Kidney (tissue), 22 donors: ENCODE data around the gene TMEM86A. TPM values are rescaled to one million over a fixed set of nuclear protein-coding genes. Genes with fewer than 3 reads are reported as not detected.

ENCODE experiments used
- DNase-seq, 5 donors: peaks; one replicate each; pipeline ENCODE4 v3.0.0-alpha.2; 2013 to 2020
- FAIRE-seq: peaks from 2 replicates; lab custom pipeline; 2012; peaks lifted over from hg19 to GRCh38; lab: Jason Lieb, UNC
- H3K27ac ChIP-seq, 2 donors: one replicate each; pipeline ENCODE4 v1.7.0; 2013; ENCODE audit warnings: low read depth in 2 of 2, low read length in 2 of 2, inconsistent platforms in 1 of 2
- H3K27me3 ChIP-seq: one replicate; pipeline ENCODE4 v1.7.1; 2013; ENCODE audit warnings: low read length, inconsistent platforms; ENCODE audit not compliant: control insufficient read depth, insufficient read depth
- H3K36me3 ChIP-seq, 3 donors: one replicate each; pipeline versions ENCODE4 v1.7.0 to v1.7.1; 2013; ENCODE audit warnings: low read length in 3 of 3, control low read depth in 1 of 3, inconsistent platforms in 1 of 3; ENCODE audit not compliant: insufficient read depth in 3 of 3, control insufficient read depth in 2 of 3
- H3K4me1 ChIP-seq, 3 donors: one replicate each; pipeline versions ENCODE4 v1.7.0 to v1.7.1; 2013; ENCODE audit warnings: low read length in 3 of 3, inconsistent platforms in 1 of 3, low read depth in 1 of 3; ENCODE audit not compliant: control insufficient read depth in 2 of 3, insufficient read depth in 2 of 3
- H3K4me3 ChIP-seq, 3 donors: one replicate each; pipeline versions ENCODE4 v1.7.0 to v1.8.1; 2013; ENCODE audit warnings: low read length in 3 of 3, control low read depth in 1 of 3, inconsistent platforms in 1 of 3
- H3K9ac ChIP-seq, 3 donors: one replicate each; pipeline versions ENCODE4 v1.7.0 to v1.7.1; 2013; ENCODE audit warnings: low read length in 3 of 3, control low read depth in 1 of 3, inconsistent platforms in 1 of 3
- H3K9me3 ChIP-seq, 3 donors: one replicate each; pipeline versions ENCODE4 v1.7.0 to v1.7.1; 2013; ENCODE audit warnings: low read length in 3 of 3, control low read depth in 1 of 3, inconsistent platforms in 1 of 3; ENCODE audit not compliant: control insufficient read depth in 2 of 3, insufficient read depth in 1 of 3
- CTCF ChIP-seq: IDR thresholded peaks from 3 replicates; pipeline ENCODE4 v1.5.1; 2012; ENCODE audit warnings: mild to moderate bottlenecking, moderate library complexity, borderline replicate concordance; ENCODE audit not compliant: insufficient read depth; ENCODE audit errors: extremely low read depth
- intact Hi-C: fragments of 100-400 bp; cut with DNase I; formaldehyde crosslinking; loops from one replicate; pipeline ENCODE4 v1.11.1; 2022
- long read RNA-seq, 10 donors: library from polyadenylated mRNA in 1 of 10; unstranded in 1 of 10; transcript quantifications; one replicate each; pipeline ENCODE4 v2.0.0 and lab custom pipeline, GENCODE V29; 2021 to 2026
- polyA plus RNA-seq: library from polyadenylated mRNA; stranded (reverse); fragments of 350-450 nt; fragmentation: Illumina TruSeq; extraction: RNeasy Lipid Tissue Mini Kit (QIAGEN cat#74804); gene quantifications from one replicate; pipeline ENCODE4 v1.2.3, GENCODE V29; 2014; ENCODE audit warnings: low read depth, low replicate concordance; ENCODE audit not compliant: insufficient read depth
- total RNA-seq: library from RNA; stranded (reverse); fragmentation: NEBNext Ultra II Directional; extraction: Animal tissue kit (Norgen Biotek cat#: 25700); gene quantifications from one replicate; pipeline ENCODE4 v1.2.1, GENCODE V29; 2021
- donor health status: control.
- donor health status: control.
- donor health status: control.
- donor health status: control.
- donor health status: control.
- donor health status: DM: yes; HTN: yes; CAD: no.
- donor health status: Normal renal cell carcinoma (clear cell type).

TMEM86A gene
- 7.4 TPM for total RNA-seq
- 17.1 TPM for polyA plus RNA-seq
- long read RNA-seq, donor 1, partial matches to known transcripts = 0 of 2 reads
- long read RNA-seq, donor 1, other reads (novel, unspliced or antisense) = 0 of 2 reads
- long read RNA-seq, donor 2, partial matches to known transcripts = 0 of 2 reads
- long read RNA-seq, donor 2, other reads (novel, unspliced or antisense) = 0 of 2 reads
- long read RNA-seq, donor 3, partial matches to known transcripts = 0 of 2 reads
- long read RNA-seq, donor 3, other reads (novel, unspliced or antisense) = 0 of 2 reads
- long read RNA-seq, donor 4, partial matches to known transcripts = 0 of 2 reads
- long read RNA-seq, donor 4, other reads (novel, unspliced or antisense) = 0 of 2 reads
- long read RNA-seq, donor 5 = 0 reads
- long read RNA-seq, donor 6 = 0 reads
- long read RNA-seq, donor 7, partial matches to known transcripts = 0 of 4 reads
- long read RNA-seq, donor 7, other reads (novel, unspliced or antisense) = 0 of 4 reads
- long read RNA-seq, donor 8, partial matches to known transcripts = 0 of 4 reads
- long read RNA-seq, donor 8, other reads (novel, unspliced or antisense) = 0 of 4 reads
- long read RNA-seq, donor 9, partial matches to known transcripts = 0 of 1 reads
- long read RNA-seq, donor 9, other reads (novel, unspliced or antisense) = 0 of 1 reads
- long read RNA-seq, donor 10 = 0 reads

GRCh38 chr11:18698341-18699268 lies at the start of gene TMEM86A:
TSS of gene TMEM86A (plus strand) at chr11:18698779. CDS start at chr11:18698887, 108 bp downstream.
- H3K27ac ChIP-seq = peak within 1 kb of the TSS; percentile 74 to 88
- H3K36me3 ChIP-seq = no peaks in the 10 kb centered on the region
- FAIRE-seq (no peak), DNase-seq (peak; percentile 95 to 98 (median 97))
- no peaks in the 10 kb centered on the region for H3K9me3 ChIP-seq
- peaks cover 0 to 30% (median 4%) of the 10 kb centered on the region in 3 donors for H3K4me1 ChIP-seq
- no peak for TF ChIP-seq CTCF
- intact Hi-C loops = no loop called here
- H3K27me3 ChIP-seq = no peaks in the 10 kb centered on the region
- peak within 1 kb of the TSS; percentile 75 to 93 (median 77) for H3K4me3 ChIP-seq
- H3K9ac ChIP-seq = peak within 1 kb of the TSS in 2 of 3 donors; percentile 79 to 94

GRCh38 chr11:18650353-18650752 lies 48.2 kb upstream of the TMEM86A start:
- intact Hi-C loops = no loop called here
- no peak for TF ChIP-seq CTCF

GRCh38 chr11:18650859-18651557 lies 47.6 kb upstream of the TMEM86A start:
- no peaks in the 10 kb centered on the region for H3K4me1 ChIP-seq
- no peaks in the 10 kb centered on the region for H3K9me3 ChIP-seq
- H3K4me3 ChIP-seq = no peak overlapping the region
- H3K27me3 ChIP-seq = no peaks in the 10 kb centered on the region
- intact Hi-C loops = no loop called here
- TF ChIP-seq CTCF = peak; percentile 67
- DNase-seq (peak in 2 of 5 donors; percentile 22 to 51), FAIRE-seq (no peak)
- H3K9ac ChIP-seq = no peak overlapping the region
- no peak overlapping the region for H3K27ac ChIP-seq
- H3K36me3 ChIP-seq = no peaks in the 10 kb centered on the region

More at GRCh38 chr11:18650353-18650752, 48.2 kb upstream of the TMEM86A start:
- Histone ChIP-seq H3K36me3 (no peaks in the 10 kb centered on the region), H3K4me3 (no peak overlapping the region), H3K27me3 (no peaks in the 10 kb centered on the region), H3K9ac (no peak overlapping the region), H3K9me3 (no peaks in the 10 kb centered on the region), H3K27ac (no peak overlapping the region), H3K4me1 (no peaks in the 10 kb centered on the region)
- no peak for FAIRE-seq
- DNase-seq = no peak
